HepG2 (cell line): ENCODE results near the gene MFGE8. TPM values are rescaled to one million over a fixed set of nuclear protein-coding genes. Genes with fewer than 3 reads are reported as not detected.

Experiments used
- MIER3 ChIP-seq: IDR thresholded peaks from 2 replicates; pipeline ENCODE4 v1.6.1; 2016; ENCODE audit warnings: missing compliant biosample characterization, borderline replicate concordance
- REPIN1 ChIP-seq: sonication (generic); formaldehyde crosslinking; IDR thresholded peaks from 2 replicates; pipeline ENCODE4 v1.8.0; 2022; ENCODE audit warnings: missing genetic modification reagents, low read depth, mild to moderate bottlenecking, borderline replicate concordance
- RXRB ChIP-seq: IDR thresholded peaks from 2 replicates; pipeline ENCODE4 v1.6.1; 2016; ENCODE audit warnings: borderline replicate concordance, missing genetic modification reagents, missing compliant biosample characterization
- SAP130 ChIP-seq: IDR thresholded peaks from 2 replicates; pipeline ENCODE4 v1.6.1; 2016; ENCODE audit warnings: low read depth
- SOX6 ChIP-seq, 2 experiments: fragments of 450-650 bp in 1 of 2; sonication (generic) in 1 of 2; formaldehyde crosslinking in 1 of 2; IDR thresholded peaks; 2 replicates each; pipeline versions ENCODE4 v1.4.0 to v1.6.1; 2017 to 2020; ENCODE audit warnings: antibody characterized with exemption in 1 of 2, mild to moderate bottlenecking in 1 of 2, missing genetic modification reagents in 1 of 2
- XRCC5 ChIP-seq: fragments of 200-400 bp; formaldehyde crosslinking; optimal IDR thresholded peaks from 2 replicates; pipeline ENCODE3; 2017; ENCODE audit warnings: mild to moderate bottlenecking, low read length
- ZNF589 ChIP-seq: sonication (generic); formaldehyde crosslinking; conservative IDR thresholded peaks from 2 replicates; pipeline ENCODE4 v1.8.0; 2022; ENCODE audit warnings: mild to moderate bottlenecking, moderate library complexity, missing genetic modification reagents
- ZNF775 ChIP-seq: sonication (generic); formaldehyde crosslinking; IDR thresholded peaks from 2 replicates; pipeline ENCODE4 v1.4.0; 2020; ENCODE audit warnings: missing genetic modification reagents, mild to moderate bottlenecking, moderate library complexity, borderline replicate concordance
- polyA plus RNA-seq, 8 experiments: library from polyadenylated mRNA; depleted of rRNA in 3 of 8; stranded (reverse) in 7 of 8; unstranded in 1 of 8; fragments of >200 nt; fragmentation: Illumina TruSeq in 4 of 8; extraction: Trizol in 4 of 8; gene quantifications; 2 replicates each; pipeline versions ENCODE4 v1.2.1 to v1.2.3, GENCODE V29; 2011 to 2016; ENCODE audit warnings: low read depth in 4 of 8, missing spikeins in 1 of 8, mixed read lengths in 1 of 8; ENCODE audit not compliant: insufficient read depth in 1 of 8
- total RNA-seq, 5 experiments: library from RNA; depleted of rRNA; stranded (reverse); fragments of >200 nt; fragmentation: Illumina TruSeq; extraction: Trizol; gene quantifications; 2 replicates each; pipeline ENCODE4 v1.2.3, GENCODE V29; 2016; ENCODE audit warnings: low read depth in 1 of 5
- TF ChIP-seq, protein P1 (sequence below): sonication (generic); formaldehyde crosslinking; IDR thresholded peaks from 2 replicates; pipeline ENCODE4 v1.4.0; 2020; ENCODE audit warnings: missing genetic modification reagents, borderline replicate concordance
- TF ChIP-seq, protein P2 (sequence below): sonication (generic); formaldehyde crosslinking; IDR thresholded peaks from 2 replicates; pipeline ENCODE4 v1.4.0; 2020; ENCODE audit warnings: missing genetic modification reagents
- TF ChIP-seq, protein P3 (sequence below): sonication (generic); formaldehyde crosslinking; IDR thresholded peaks from 2 replicates; pipeline ENCODE4 v1.4.0; 2020; ENCODE audit warnings: missing genetic modification reagents, borderline replicate concordance

MFGE8 gene
- total and polyA plus RNA-seq, 2 of the 13 experiments (the other 11 are each of a cell fraction or from before 2014, with no cell fraction given) = 3.4 to 22.1 TPM

DNA sequence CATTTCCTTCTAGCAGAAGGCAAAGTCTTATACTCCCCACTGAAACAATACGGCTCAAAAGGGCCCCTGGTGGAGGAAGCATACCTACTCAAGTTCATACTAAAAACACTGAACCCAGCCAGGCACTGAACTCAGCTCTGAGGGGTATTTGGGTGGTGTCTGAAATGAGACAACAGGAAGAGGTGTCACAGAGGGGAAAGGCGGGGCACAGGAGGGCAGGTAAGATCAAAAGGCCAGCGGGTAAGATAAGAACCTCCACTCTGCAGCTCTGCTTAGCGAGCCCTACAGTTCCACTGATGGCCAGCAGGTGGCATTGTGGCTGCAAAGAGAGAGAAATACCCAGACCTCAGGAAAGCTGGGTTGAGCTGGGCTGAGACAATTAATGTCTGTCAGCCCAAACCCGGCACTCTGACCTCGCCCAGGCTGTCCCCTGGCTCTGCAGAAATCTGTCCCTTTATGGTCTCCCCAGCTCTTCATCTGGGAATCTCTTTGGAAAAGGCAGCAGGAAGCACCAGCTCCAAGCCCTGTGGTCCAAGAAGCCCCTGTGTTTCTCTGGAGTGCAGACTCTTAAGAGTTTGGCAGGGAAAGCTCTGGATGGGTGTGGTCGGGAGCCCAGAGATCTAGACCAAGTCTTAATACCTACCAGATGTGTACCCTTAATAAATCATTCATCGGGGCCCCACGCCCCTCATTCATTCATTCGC lies 8.4 kb downstream of the MFGE8 start (continued):
- TF ChIP-seq MIER3 (CRISPR knock-in tag) (0 out of 2 replicates have a peak, but pooled peaks have one; percentile 24), SAP130 (CRISPR knock-in tag) (0 out of 2 replicates have a peak, but pooled peaks have one; percentile 13), XRCC5 (peak; percentile 74), SOX6 (IDR thresholded peaks at IDR 0.05) (no peak), SOX6 (CRISPR knock-in tag; IDR thresholded peaks at IDR 0.05) (peak; percentile 60), ZNF589 (no peak), ZNF775 (CRISPR knock-in tag) (no peak), RXRB (CRISPR knock-in tag) (peak; percentile 16; the same call in 1 of the 2 replicates), REPIN1 (peak; percentile 38; the same call in 1 of the 2 replicates)
- TF ChIP-seq, protein P1, sequence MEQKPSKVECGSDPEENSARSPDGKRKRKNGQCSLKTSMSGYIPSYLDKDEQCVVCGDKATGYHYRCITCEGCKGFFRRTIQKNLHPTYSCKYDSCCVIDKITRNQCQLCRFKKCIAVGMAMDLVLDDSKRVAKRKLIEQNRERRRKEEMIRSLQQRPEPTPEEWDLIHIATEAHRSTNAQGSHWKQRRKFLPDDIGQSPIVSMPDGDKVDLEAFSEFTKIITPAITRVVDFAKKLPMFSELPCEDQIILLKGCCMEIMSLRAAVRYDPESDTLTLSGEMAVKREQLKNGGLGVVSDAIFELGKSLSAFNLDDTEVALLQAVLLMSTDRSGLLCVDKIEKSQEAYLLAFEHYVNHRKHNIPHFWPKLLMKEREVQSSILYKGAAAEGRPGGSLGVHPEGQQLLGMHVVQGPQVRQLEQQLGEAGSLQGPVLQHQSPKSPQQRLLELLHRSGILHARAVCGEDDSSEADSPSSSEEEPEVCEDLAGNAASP (CRISPR knock-in tag) = no peak
- TF ChIP-seq, protein P2, sequence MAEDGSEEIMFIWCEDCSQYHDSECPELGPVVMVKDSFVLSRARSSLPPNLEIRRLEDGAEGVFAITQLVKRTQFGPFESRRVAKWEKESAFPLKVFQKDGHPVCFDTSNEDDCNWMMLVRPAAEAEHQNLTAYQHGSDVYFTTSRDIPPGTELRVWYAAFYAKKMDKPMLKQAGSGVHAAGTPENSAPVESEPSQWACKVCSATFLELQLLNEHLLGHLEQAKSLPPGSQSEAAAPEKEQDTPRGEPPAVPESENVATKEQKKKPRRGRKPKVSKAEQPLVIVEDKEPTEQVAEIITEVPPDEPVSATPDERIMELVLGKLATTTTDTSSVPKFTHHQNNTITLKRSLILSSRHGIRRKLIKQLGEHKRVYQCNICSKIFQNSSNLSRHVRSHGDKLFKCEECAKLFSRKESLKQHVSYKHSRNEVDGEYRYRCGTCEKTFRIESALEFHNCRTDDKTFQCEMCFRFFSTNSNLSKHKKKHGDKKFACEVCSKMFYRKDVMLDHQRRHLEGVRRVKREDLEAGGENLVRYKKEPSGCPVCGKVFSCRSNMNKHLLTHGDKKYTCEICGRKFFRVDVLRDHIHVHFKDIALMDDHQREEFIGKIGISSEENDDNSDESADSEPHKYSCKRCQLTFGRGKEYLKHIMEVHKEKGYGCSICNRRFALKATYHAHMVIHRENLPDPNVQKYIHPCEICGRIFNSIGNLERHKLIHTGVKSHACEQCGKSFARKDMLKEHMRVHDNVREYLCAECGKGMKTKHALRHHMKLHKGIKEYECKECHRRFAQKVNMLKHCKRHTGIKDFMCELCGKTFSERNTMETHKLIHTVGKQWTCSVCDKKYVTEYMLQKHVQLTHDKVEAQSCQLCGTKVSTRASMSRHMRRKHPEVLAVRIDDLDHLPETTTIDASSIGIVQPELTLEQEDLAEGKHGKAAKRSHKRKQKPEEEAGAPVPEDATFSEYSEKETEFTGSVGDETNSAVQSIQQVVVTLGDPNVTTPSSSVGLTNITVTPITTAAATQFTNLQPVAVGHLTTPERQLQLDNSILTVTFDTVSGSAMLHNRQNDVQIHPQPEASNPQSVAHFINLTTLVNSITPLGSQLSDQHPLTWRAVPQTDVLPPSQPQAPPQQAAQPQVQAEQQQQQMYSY (CRISPR knock-in tag) = no peak
- TF ChIP-seq, protein P3, sequence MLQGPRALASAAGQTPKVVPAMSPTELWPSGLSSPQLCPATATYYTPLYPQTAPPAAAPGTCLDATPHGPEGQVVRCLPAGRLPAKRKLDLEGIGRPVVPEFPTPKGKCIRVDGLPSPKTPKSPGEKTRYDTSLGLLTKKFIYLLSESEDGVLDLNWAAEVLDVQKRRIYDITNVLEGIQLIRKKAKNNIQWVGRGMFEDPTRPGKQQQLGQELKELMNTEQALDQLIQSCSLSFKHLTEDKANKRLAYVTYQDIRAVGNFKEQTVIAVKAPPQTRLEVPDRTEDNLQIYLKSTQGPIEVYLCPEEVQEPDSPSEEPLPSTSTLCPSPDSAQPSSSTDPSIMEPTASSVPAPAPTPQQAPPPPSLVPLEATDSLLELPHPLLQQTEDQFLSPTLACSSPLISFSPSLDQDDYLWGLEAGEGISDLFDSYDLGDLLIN (CRISPR knock-in tag) = no peak
